ENCODE data around the gene NUMB. TPM values are rescaled to one million over a fixed set of nuclear protein-coding genes. Genes with fewer than 3 reads are reported as not detected.

NUMB gene
- total and polyA plus RNA-seq, 2 donors (not counting 3 experiments of a cell fraction or from before 2014, with no cell fraction given) = 128 to 164 TPM

GRCh38 chr14:73264080-73264884, 194.1 kb downstream of the NUMB start:
- Histone ChIP-seq H3K9ac (replicated peaks; ENCODE audit: extremely low read depth, insufficient read depth, low read length) (no peak overlapping the region), H3K4me2 (ENCODE audit: insufficient read depth, low read length) (no peak overlapping the region), H3K4me3 (replicated peaks in 1 of 3; ENCODE audit: insufficient read depth in 1 of 3, low read depth in 1 of 3, low read length in 3 of 3) (no peak overlapping the region), H2AFZ (ENCODE audit: low read depth, low read length) (no peak overlapping the region), H3K36me3 (ENCODE audit: control insufficient read depth in 2 of 2, extremely low read depth in 1 of 2, insufficient read depth in 2 of 2, low read length in 2 of 2) (no peaks in the 10 kb centered on the region), H3K4me1 (ENCODE audit: control insufficient read depth, extremely low read depth, insufficient read depth, low read length) (peaks cover under 1% of the 10 kb centered on the region), H3K9me1 (replicated peaks; ENCODE audit: control insufficient read depth, extremely low read depth, insufficient read depth, low read length) (no peaks in the 10 kb centered on the region), H4K20me1 (replicated peaks; ENCODE audit: control insufficient read depth, extremely low read depth, insufficient read depth, low read length) (no peaks in the 10 kb centered on the region), H3K27ac (ENCODE audit: insufficient read depth, low read depth, low read length) (no peak overlapping the region), H3K9me3 (replicated peaks; ENCODE audit: control insufficient read depth, insufficient read depth, low read length) (no peaks in the 10 kb centered on the region), H3K27me3 (ENCODE audit: control insufficient read depth in 2 of 2, insufficient read depth in 2 of 2, low read length in 2 of 2) (no peaks in the 10 kb centered on the region), H3K79me2 (ENCODE audit: control insufficient read depth, insufficient read depth, low read length) (no peaks in the 10 kb centered on the region)
- DNase-seq (ENCODE audit: low read depth, low spot score) = no peak
- FAIRE-seq = no peak
- intact Hi-C loops (cut with micrococcal nuclease) (no loop called here), dilution Hi-C loops (cut with MboI; ENCODE audit: extremely low pct_ligation_motif_present, low sequenced_read_pairs) (no loop called here)
- ChIA-PET CTCF (interaction anchor here (1.1 to 2.5 kb wide), 4 partner anchors 16 to 208 kb away, joined by 4 to 9 read pairs (median 6); no protein-coding TSS in a partner anchor), POLR2A (no interaction called here)
- BruUV-seq (replicated peaks) = no TSS peak
- TF ChIP-seq, protein P1, sequence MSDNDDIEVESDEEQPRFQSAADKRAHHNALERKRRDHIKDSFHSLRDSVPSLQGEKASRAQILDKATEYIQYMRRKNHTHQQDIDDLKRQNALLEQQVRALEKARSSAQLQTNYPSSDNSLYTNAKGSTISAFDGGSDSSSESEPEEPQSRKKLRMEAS (IDR thresholded peaks at IDR 0.05; ENCODE audit: insufficient read depth, insufficient read length) = no peak
- TF ChIP-seq FOS (IDR thresholded peaks at IDR 0.05; ENCODE audit: borderline replicate concordance, insufficient read depth, low read length) (no peak), POLR2A (IDR thresholded peaks at IDR 0.05; ENCODE audit: low read depth, low read length) (no peak)
- TF ChIP-seq, protein P2, sequence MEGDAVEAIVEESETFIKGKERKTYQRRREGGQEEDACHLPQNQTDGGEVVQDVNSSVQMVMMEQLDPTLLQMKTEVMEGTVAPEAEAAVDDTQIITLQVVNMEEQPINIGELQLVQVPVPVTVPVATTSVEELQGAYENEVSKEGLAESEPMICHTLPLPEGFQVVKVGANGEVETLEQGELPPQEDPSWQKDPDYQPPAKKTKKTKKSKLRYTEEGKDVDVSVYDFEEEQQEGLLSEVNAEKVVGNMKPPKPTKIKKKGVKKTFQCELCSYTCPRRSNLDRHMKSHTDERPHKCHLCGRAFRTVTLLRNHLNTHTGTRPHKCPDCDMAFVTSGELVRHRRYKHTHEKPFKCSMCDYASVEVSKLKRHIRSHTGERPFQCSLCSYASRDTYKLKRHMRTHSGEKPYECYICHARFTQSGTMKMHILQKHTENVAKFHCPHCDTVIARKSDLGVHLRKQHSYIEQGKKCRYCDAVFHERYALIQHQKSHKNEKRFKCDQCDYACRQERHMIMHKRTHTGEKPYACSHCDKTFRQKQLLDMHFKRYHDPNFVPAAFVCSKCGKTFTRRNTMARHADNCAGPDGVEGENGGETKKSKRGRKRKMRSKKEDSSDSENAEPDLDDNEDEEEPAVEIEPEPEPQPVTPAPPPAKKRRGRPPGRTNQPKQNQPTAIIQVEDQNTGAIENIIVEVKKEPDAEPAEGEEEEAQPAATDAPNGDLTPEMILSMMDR (IDR thresholded peaks at IDR 0.05; ENCODE audit: extremely low read depth in 1 of 2, insufficient read depth in 1 of 2, low read depth in 1 of 2, low read length in 2 of 2) = no peak

DNA sequence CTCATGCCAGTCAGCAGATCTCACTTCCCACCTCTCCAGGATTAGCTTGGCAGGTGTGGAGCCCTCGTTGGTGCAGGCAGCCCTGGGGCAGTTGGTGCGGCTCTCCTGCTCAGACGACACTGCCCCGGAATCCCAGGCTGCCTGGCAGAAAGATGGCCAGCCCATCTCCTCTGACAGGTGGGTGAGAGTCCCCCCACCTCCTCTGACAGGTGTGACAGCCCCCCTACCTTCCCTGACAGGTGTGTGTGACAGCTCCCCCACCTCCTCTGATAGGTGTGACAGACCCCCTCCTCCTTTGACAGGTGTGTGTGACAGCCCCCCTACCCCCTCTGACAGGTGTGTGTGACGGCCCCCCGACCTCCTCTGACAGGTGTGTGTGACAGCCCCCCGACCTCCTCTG, 194.7 kb downstream of the NUMB start:
- no peaks in the 10 kb centered on the region for H3K9me1 ChIP-seq (replicated peaks; ENCODE audit: control insufficient read depth, extremely low read depth, insufficient read depth, low read length)
- no peaks in the 10 kb centered on the region for H3K4me1 ChIP-seq (ENCODE audit: control insufficient read depth, extremely low read depth, insufficient read depth, low read length)
- H3K9me3 ChIP-seq (replicated peaks; ENCODE audit: control insufficient read depth, insufficient read depth, low read length) = no peaks in the 10 kb centered on the region
- no peak overlapping the region for H3K27ac ChIP-seq (ENCODE audit: insufficient read depth, low read depth, low read length)
- H4K20me1 ChIP-seq (replicated peaks; ENCODE audit: control insufficient read depth, extremely low read depth, insufficient read depth, low read length) = no peaks in the 10 kb centered on the region
- H3K36me3 ChIP-seq (ENCODE audit: control insufficient read depth in 2 of 2, extremely low read depth in 1 of 2, insufficient read depth in 2 of 2, low read length in 2 of 2) = no peaks in the 10 kb centered on the region
- intact Hi-C loops (cut with micrococcal nuclease) (no loop called here), dilution Hi-C loops (cut with MboI; ENCODE audit: extremely low pct_ligation_motif_present, low sequenced_read_pairs) (no loop called here)
- no peak overlapping the region for H3K9ac ChIP-seq (replicated peaks; ENCODE audit: extremely low read depth, insufficient read depth, low read length)
- H3K27me3 ChIP-seq (ENCODE audit: control insufficient read depth in 2 of 2, insufficient read depth in 2 of 2, low read length in 2 of 2) = no peaks in the 10 kb centered on the region
- BruUV-seq (replicated peaks) = no TSS peak
- DNase-seq (ENCODE audit: low read depth, low spot score) (no peak), FAIRE-seq (no peak)
- no peak overlapping the region for H3K4me2 ChIP-seq (ENCODE audit: insufficient read depth, low read length)
- no peak overlapping the region for H2AFZ ChIP-seq (ENCODE audit: low read depth, low read length)
- TF ChIP-seq POLR2AphosphoS5 (IDR thresholded peaks at IDR 0.05; ENCODE audit: insufficient read depth, low read depth, low read length) (no peak), MYC (IDR thresholded peaks at IDR 0.05; ENCODE audit: low read depth, low read length) (no peak), GATA2 (IDR thresholded peaks at IDR 0.05; ENCODE audit: insufficient read depth, insufficient read length, low read depth, low read length) (no peak), JUN (IDR thresholded peaks at IDR 0.05; ENCODE audit: borderline replicate concordance, insufficient read depth, insufficient read length, low read depth) (no peak), EZH2 (IDR thresholded peaks at IDR 0.05; ENCODE audit: borderline replicate concordance, low read depth, low read length, severe bottlenecking) (no peak), FOS (IDR thresholded peaks at IDR 0.05; ENCODE audit: borderline replicate concordance, insufficient read depth, low read length) (no peak)
- TF ChIP-seq, protein P2 (IDR thresholded peaks at IDR 0.05; ENCODE audit: extremely low read depth in 1 of 2, insufficient read depth in 1 of 2, low read depth in 1 of 2, low read length in 2 of 2) = no peak
- TF ChIP-seq, protein P1 (IDR thresholded peaks at IDR 0.05; ENCODE audit: insufficient read depth, insufficient read length) = no peak
- ChIA-PET CTCF (interaction anchor here (1.0 to 2.1 kb wide), 3 partner anchors 15 to 91 kb away, joined by 3 to 9 read pairs (median 4); no protein-coding TSS in a partner anchor), POLR2A (no interaction called here)
- H3K4me3 ChIP-seq (replicated peaks in 1 of 3; ENCODE audit: insufficient read depth in 1 of 3, low read depth in 1 of 3, low read length in 3 of 3) = no peak overlapping the region
- H3K79me2 ChIP-seq (ENCODE audit: control insufficient read depth, insufficient read depth, low read length) = no peaks in the 10 kb centered on the region

Data from endothelial cell of umbilical vein (primary cell).